ENCODE measurements around the gene CARD9. TPM values are rescaled to one million over a fixed set of nuclear protein-coding genes. Genes with fewer than 3 reads are reported as not detected.

The CARD9 gene
- total and polyA plus RNA-seq, 4 donors: 2.3 to 3.4 (median 2.9) TPM

DNA sequence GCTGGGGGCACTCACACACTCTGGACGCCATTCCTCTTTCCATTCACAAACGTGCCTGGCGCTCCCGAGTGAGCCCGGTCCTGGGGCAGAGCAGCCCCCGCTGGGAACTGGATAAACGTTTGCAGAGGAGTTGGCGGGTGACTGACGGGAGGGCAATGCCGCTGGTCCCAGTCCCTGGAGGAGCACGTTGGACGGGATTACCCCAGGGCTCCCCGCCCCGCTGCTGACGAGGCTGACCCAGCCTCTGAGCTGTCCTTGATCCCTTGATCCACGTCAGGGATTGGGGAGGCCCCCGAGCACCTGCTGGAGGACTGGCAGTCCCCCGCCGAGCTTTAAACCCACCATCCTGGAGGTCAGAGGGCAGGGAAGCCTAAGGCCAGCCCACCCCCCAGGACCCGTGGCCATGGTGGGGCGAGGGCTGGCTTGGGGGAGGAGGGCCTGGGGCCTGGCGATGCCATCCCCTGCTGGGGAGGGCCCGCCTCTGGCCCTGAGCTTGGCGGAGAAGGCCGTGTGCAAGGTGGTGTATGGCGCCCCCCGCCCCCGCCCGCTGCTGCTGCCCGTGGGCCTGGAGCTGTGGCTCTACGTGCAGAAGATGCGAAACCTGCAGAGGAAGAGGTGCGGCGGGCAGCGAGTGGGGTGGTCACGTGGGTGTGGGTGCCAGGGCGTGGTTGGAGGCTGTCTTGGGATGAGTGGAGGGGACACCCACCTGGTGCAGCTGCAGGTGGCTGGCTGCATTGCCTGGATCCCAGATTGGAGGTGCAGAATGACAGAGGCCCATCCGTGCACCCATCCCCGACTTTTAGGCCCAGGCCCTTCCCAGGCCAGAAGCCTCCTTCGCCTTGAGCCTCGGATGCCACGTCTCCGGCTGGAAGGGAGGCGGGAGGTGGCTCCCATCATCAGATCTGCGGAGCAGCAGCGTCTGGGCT is 41.6 kb downstream of the CARD9 start:
- Histone ChIP-seq H3K27me3 (ENCODE audit: control insufficient read depth, insufficient read depth, low read length) (no peaks in the 10 kb centered on the region), H3K27ac (ENCODE audit: low read depth, low read length) (no peak overlapping the region), H3K36me3 (ENCODE audit: control insufficient read depth, insufficient read depth, low read length) (peaks cover 87% of the 10 kb centered on the region), H3K4me3 (ENCODE audit: low read depth, low read length) (no peak overlapping the region), H3K4me1 (ENCODE audit: control insufficient read depth, insufficient read depth, low read length) (peaks cover 47% of the 10 kb centered on the region), H3K9me3 (ENCODE audit: control insufficient read depth, insufficient read depth, low read length) (no peaks in the 10 kb centered on the region)
- no peak for DNase-seq (ENCODE audit: low read depth in 4 of 6, low spot score in 6 of 6)
- 81% methylated on average over 46 of the region's 46 CpGs for WGBS (ENCODE audit: insufficient coverage)

DNA sequence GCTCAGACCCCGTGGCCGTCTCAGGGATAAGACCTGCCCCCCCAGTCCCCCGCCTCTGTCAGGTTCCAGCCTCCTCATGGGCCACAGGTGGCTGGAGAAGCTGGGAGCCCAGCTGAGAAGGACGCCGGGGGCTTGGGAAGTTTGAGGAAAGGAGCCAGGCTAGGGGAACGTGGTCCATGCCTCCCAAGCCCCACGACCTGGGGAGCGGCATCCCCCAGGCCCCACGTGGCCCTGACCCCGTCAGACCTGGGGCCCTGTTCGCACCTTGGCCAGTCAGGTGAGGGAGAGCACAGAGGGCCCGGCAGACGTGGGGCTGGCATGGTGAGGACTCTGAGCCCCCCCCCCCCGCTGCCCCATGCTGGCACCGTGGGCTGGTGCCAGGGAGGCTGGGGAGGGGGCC is 42.4 kb downstream of the CARD9 start:
- Histone ChIP-seq H3K27ac (ENCODE audit: low read depth, low read length) (no peak overlapping the region), H3K27me3 (ENCODE audit: control insufficient read depth, insufficient read depth, low read length) (no peaks in the 10 kb centered on the region), H3K4me1 (ENCODE audit: control insufficient read depth, insufficient read depth, low read length) (peaks cover 55% of the 10 kb centered on the region), H3K9me3 (ENCODE audit: control insufficient read depth, insufficient read depth, low read length) (no peaks in the 10 kb centered on the region), H3K36me3 (ENCODE audit: control insufficient read depth, insufficient read depth, low read length) (peaks cover 79% of the 10 kb centered on the region), H3K4me3 (ENCODE audit: low read depth, low read length) (no peak overlapping the region)
- 84% methylated on average over 13 of the region's 15 CpGs for WGBS (ENCODE audit: insufficient coverage)
- no peak for DNase-seq (ENCODE audit: low read depth in 4 of 6, low spot score in 6 of 6)

DNA sequence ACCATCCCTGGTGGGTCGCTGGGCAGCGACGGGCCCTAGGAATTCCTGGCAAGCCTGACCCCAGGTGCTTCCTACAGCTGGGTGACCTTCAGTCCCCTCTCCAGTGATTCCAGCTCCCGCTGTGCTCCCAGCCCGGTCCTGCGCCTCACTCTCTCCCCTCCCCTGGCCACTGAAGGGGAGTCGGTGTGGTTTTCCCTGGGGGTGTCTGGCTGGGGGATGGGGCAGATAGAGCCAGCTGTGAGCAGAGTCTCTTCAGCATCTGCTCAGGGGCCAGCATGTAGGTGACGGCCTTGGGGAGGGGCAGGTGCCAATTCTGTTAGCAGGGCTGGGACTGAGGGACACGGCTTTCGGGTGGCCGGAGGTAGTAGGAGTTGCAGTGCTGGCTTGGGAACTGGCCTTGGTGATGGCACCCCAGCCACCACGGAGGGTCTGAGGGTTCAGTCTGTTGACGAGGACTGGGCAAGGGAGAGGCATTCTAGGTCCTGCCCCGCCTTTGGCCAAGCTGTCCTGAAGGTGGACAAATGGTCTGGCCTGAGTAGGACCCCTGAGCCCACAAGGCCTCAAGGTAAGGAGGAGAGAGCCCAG is 43.0 kb downstream of the CARD9 start:
- peaks cover 74% of the 10 kb centered on the region for H3K36me3 ChIP-seq (ENCODE audit: control insufficient read depth, insufficient read depth, low read length)
- no peak overlapping the region for H3K4me3 ChIP-seq (ENCODE audit: low read depth, low read length)

DNA sequence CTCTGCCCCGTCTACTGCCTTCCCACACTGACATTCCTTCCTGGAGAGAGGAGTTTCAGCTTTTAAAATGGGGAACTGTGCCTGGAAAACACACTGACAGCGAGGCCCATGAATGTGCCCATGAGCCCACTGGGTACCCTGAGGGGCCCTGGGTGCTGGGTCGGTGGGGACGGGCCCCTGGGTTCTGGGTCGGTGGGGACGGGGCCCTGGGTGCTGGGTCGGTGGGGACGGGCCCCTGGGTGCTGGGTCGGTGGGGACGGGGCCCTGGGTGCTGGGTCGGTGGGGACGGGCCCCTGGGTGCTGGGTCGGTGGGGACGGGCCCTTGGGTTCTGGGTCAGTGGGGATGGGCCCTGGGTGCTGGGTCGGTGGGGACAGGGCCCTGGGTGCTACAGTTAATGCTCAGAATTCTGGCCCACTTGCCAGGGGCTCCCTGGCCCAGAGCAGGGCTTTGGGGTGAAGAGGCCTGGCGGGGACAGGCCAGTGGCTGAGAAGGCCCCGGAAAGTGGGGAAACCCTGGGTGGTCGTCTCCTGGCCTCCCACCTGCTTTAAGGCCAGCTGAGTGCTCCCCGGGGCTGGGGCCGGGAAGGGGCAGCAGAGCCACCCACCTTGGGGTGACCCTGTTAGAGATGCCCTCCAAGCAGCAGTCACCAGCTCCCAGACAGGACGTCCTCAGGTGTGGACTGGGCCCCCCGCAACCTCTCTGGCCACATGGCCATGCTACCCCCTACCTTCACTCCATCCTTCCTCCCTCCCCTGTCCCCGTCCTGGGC is 43.6 kb downstream of the CARD9 start:
- Histone ChIP-seq H3K36me3 (ENCODE audit: control insufficient read depth, insufficient read depth, low read length) (peaks cover 67% of the 10 kb centered on the region), H3K4me1 (ENCODE audit: control insufficient read depth, insufficient read depth, low read length) (peaks cover 67% of the 10 kb centered on the region), H3K4me3 (ENCODE audit: low read depth, low read length) (no peak overlapping the region), H3K27ac (ENCODE audit: low read depth, low read length) (peak overlapping the region; percentile 87), H3K27me3 (ENCODE audit: control insufficient read depth, insufficient read depth, low read length) (no peaks in the 10 kb centered on the region), H3K9me3 (ENCODE audit: control insufficient read depth, insufficient read depth, low read length) (no peaks in the 10 kb centered on the region)
- WGBS (ENCODE audit: insufficient coverage): 89% methylated on average over 23 of the region's 23 CpGs
- DNase-seq (ENCODE audit: low read depth in 4 of 6, low spot score in 6 of 6): no peak

More for the DNA sequence above, 43.0 kb downstream of the CARD9 start:
- Histone ChIP-seq H3K27ac (ENCODE audit: low read depth, low read length) (no peak overlapping the region), H3K9me3 (ENCODE audit: control insufficient read depth, insufficient read depth, low read length) (no peaks in the 10 kb centered on the region), H3K27me3 (ENCODE audit: control insufficient read depth, insufficient read depth, low read length) (no peaks in the 10 kb centered on the region), H3K4me1 (ENCODE audit: control insufficient read depth, insufficient read depth, low read length) (peaks cover 60% of the 10 kb centered on the region)
- no peak for DNase-seq (ENCODE audit: low read depth in 4 of 6, low spot score in 6 of 6)
- WGBS (ENCODE audit: insufficient coverage): 90% methylated on average over 10 of the region's 14 CpGs

DNA sequence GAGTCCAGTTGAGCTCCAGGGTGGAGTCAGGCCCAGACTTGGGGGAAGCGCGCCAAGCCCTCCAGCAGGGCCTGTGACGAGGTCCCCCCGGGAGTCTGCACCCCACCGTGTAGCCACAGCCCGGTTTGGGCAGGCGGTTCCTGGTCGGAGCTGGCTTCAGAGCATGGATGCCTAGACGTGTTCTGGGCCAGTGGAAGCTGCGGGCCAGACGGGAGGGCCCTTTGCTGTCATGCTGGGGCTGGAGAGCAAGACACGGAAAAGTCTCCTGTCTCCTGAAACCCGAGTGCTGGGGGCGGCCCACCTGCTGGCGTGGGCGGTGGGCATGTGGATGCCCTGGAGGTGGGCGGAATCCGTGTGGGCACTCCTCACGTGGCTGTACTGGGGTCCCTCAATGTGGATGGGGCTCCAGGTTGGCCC is 44.2 kb downstream of the CARD9 start:
- Histone ChIP-seq H3K9me3 (ENCODE audit: control insufficient read depth, insufficient read depth, low read length) (no peaks in the 10 kb centered on the region), H3K27ac (ENCODE audit: low read depth, low read length) (peak overlapping the region; percentile 87), H3K36me3 (ENCODE audit: control insufficient read depth, insufficient read depth, low read length) (peaks cover 61% of the 10 kb centered on the region), H3K4me3 (ENCODE audit: low read depth, low read length) (peak overlapping the region; percentile 63), H3K27me3 (ENCODE audit: control insufficient read depth, insufficient read depth, low read length) (no peaks in the 10 kb centered on the region), H3K4me1 (ENCODE audit: control insufficient read depth, insufficient read depth, low read length) (peaks cover 73% of the 10 kb centered on the region)
- WGBS (ENCODE audit: insufficient coverage): 41% methylated on average over 17 of the region's 19 CpGs
- no peak for DNase-seq (ENCODE audit: low read depth in 4 of 6, low spot score in 6 of 6)

DNA sequence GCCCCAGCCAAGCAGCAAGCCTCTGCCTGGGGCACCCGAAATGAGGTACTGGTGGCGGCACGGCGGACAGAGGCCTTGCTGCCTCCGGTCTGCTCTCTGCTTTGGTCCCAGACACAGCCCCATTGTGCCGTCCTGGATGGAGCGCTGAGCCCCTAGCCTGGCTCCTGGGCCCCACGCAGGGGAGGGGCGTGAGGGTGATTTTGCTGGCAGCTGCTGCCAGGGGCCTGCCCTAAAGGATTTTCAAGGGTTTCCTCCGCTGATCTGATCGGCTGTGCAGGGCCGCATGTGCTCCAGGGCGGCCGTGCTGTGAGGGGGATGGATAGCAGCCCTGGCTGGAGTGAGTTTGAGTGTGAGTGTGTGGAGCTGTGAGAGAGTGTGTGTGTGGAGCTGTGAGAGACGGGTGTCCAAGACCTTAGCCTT is 44.8 kb downstream of the CARD9 start:
- Histone ChIP-seq H3K4me3 (ENCODE audit: low read depth, low read length) (peak overlapping the region; percentile 63), H3K9me3 (ENCODE audit: control insufficient read depth, insufficient read depth, low read length) (no peaks in the 10 kb centered on the region), H3K36me3 (ENCODE audit: control insufficient read depth, insufficient read depth, low read length) (peaks cover 55% of the 10 kb centered on the region), H3K27ac (ENCODE audit: low read depth, low read length) (peak overlapping the region; percentile 87), H3K27me3 (ENCODE audit: control insufficient read depth, insufficient read depth, low read length) (no peaks in the 10 kb centered on the region), H3K4me1 (ENCODE audit: control insufficient read depth, insufficient read depth, low read length) (peaks cover 79% of the 10 kb centered on the region)
- 3% methylated on average over 15 of the region's 15 CpGs for WGBS (ENCODE audit: insufficient coverage)
- peak in 2 of 6 donors; percentile 76 to 85 for DNase-seq (ENCODE audit: low read depth in 4 of 6, low spot score in 6 of 6)

DNA sequence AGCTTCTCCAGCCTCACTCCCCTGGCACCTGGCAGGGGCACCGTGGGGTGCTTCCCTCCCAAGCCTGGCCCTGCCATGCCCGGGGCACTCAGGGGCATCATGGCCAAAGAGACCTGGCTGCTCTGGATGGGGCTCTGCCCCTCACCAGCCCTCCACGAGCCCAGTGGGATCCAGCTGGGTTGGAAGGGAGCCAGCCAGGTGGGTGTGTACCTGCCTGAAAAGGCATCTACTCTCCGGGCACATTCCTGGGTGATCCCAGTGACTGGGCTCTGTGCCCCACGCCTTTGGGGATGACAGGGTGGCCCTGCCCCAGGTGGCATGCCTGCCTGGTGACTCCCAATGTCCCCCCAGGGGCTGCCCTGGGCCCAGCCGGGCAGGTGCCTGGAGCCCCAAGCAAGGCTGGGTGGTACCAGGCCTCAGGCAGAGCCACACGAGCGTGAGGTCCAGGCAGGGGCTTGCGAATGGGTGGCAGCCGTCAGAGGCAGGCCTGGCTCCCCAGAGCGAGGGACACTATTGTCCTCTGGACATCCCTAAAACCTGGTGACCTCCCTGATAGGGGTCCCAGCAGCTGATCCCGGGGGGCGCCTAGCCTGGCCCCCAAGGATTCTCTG is 45.4 kb downstream of the CARD9 start:
- Histone ChIP-seq H3K27ac (ENCODE audit: low read depth, low read length) (peak overlapping the region; percentile 87), H3K4me1 (ENCODE audit: control insufficient read depth, insufficient read depth, low read length) (peaks cover 84% of the 10 kb centered on the region), H3K36me3 (ENCODE audit: control insufficient read depth, insufficient read depth, low read length) (peaks cover 50% of the 10 kb centered on the region), H3K27me3 (ENCODE audit: control insufficient read depth, insufficient read depth, low read length) (no peaks in the 10 kb centered on the region), H3K4me3 (ENCODE audit: low read depth, low read length) (peak overlapping the region; percentile 63), H3K9me3 (ENCODE audit: control insufficient read depth, insufficient read depth, low read length) (no peaks in the 10 kb centered on the region)
- DNase-seq (ENCODE audit: low read depth in 4 of 6, low spot score in 6 of 6): peak in 1 of 6 donors; percentile 19
- 10% methylated on average over 13 of the region's 13 CpGs for WGBS (ENCODE audit: insufficient coverage)

DNA sequence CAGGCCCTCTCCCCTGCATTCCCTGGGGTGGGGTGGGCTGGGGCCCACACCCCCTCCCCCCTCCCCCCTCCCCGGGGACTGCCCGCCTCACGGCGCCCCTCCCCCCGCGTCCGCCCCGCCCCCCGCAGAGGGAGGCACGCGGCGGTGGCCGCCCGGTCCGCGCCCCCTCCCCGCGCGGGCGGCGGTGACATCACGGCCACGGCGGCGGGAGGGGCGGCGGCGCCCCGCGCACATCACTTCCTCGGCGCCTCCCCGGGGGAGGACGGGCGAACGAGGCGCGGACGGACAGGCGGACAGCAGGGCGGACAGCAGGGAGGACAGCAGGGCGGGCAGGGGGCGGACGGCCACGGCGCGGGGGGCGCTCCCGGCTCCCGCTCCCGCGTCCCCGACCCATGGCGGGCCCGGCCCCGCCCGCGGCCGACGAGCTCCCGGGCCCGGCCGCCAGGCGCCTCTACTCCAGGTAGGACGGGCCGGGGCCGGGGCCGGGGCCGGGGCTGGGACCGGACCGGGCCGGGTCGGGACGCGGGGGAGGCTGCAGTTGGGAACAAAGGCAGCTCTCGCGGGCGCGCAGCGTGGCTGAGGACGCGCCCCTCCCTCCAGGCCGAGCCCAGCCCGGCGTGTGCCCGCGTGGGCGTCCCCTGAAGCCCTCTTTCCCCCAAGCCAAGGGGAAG is 46.0 kb downstream of the CARD9 start, which contains the start of gene GPSM1:
GPSM1 (plus strand) TSS at position 236 of the 671 bp plus-strand sequence; CDS start at position 393, 157 bp downstream.
- WGBS (ENCODE audit: insufficient coverage): under 1% methylated on average over 72 of the region's 88 CpGs
- H3K9me3 ChIP-seq (ENCODE audit: control insufficient read depth, insufficient read depth, low read length): no peaks in the 10 kb centered on the region
- DNase-seq (ENCODE audit: low read depth in 4 of 6, low spot score in 6 of 6): peak in 2 of 6 donors; percentile 80 to 85
- peaks cover 43% of the 10 kb centered on the region for H3K36me3 ChIP-seq (ENCODE audit: control insufficient read depth, insufficient read depth, low read length)
- H3K27ac ChIP-seq (ENCODE audit: low read depth, low read length): peak within 1 kb of the TSS; percentile 87
- H3K4me3 ChIP-seq (ENCODE audit: low read depth, low read length): peak within 1 kb of the TSS; percentile 63
- H3K4me1 ChIP-seq (ENCODE audit: control insufficient read depth, insufficient read depth, low read length): peaks cover 82% of the 10 kb centered on the region
- no peaks in the 10 kb centered on the region for H3K27me3 ChIP-seq (ENCODE audit: control insufficient read depth, insufficient read depth, low read length)

Measured in spinal cord (tissue), 10 donors.